K562 (cell line): ENCODE measurements around the gene MEAK7. TPM values are rescaled to one million over a fixed set of nuclear protein-coding genes. Genes with fewer than 3 reads are reported as not detected.

ENCODE experiments used
- ATAC-seq: fragments of 200-7000 bp; cut with Tn5 transposase; 3 replicates; pipeline ENCODE4 v1.9.1; 2020; ENCODE audit warnings: moderate library complexity
- BruUV-seq: library from RNA; stranded (reverse); fragments of 400-500 nt; replicated peaks from 2 replicates; lab custom pipeline; 2021; lab: Mats Ljungman, UMichigan
- CTCF ChIA-PET: fragments of 300-600 bp; formaldehyde crosslinking; extraction: SDS; loops from one replicate; lab custom pipeline; 2021; ENCODE audit warnings: low intra/inter-chr PET ratio; lab: Yijun Ruan, JAX
- POLR2A ChIA-PET: fragments of 300-600, 350-650 bp; sonication (Branson Sonifier 250); formaldehyde crosslinking; extraction: SDS; loops from one replicate; lab custom pipeline; 2021; ENCODE audit warnings: antibody characterized with exemption, inconsistent platforms; lab: Yijun Ruan, JAX
- DNase-seq, 4 experiments: peaks; one replicate each; pipeline versions ENCODE4 v3.0.0 to v3.0.0-alpha.2; 2011 to 2018; ENCODE audit warnings: low spot score in 3 of 4, mixed read lengths in 3 of 4; ENCODE audit errors: extremely low read depth in 1 of 4
- FAIRE-seq: peaks from 2 replicates; lab custom pipeline; 2011; peaks lifted over from hg19 to GRCh38; lab: Jason Lieb, UNC
- H2AFZ ChIP-seq: 2 replicates; pipeline ENCODE4 v1.6.0; 2011; ENCODE audit warnings: low read depth, low read length, control low read depth, inconsistent platforms
- H3K27ac ChIP-seq: fragments of 200-600 bp; 3 replicates; pipeline ENCODE4 v1.8.0; 2011; ENCODE audit warnings: low read depth, mild to moderate bottlenecking, control low read depth, inconsistent platforms, low read length, moderate library complexity, mixed read lengths; ENCODE audit errors: extremely low read depth
- H3K27me3 ChIP-seq, 2 experiments: fragments of 300-600 bp in 1 of 2; 2 replicates in 1 of 2; 3 replicates in 1 of 2; pipeline versions ENCODE4 v1.6.0 to v1.8.0; 2011; ENCODE audit warnings: inconsistent platforms in 2 of 2, low read length in 2 of 2, mild to moderate bottlenecking in 1 of 2, mixed read lengths in 1 of 2, moderate library complexity in 1 of 2; ENCODE audit not compliant: control insufficient read depth in 2 of 2, insufficient read depth in 2 of 2
- H3K36me3 ChIP-seq: fragments of 300-600 bp; 3 replicates; pipeline ENCODE4 v1.8.0; 2011; ENCODE audit warnings: mild to moderate bottlenecking, low read length, inconsistent platforms; ENCODE audit not compliant: control insufficient read depth, insufficient read depth
- H3K4me1 ChIP-seq, 2 experiments: fragments of 200-600 bp in 1 of 2; replicated peaks in 1 of 2; 2 replicates in 1 of 2; 3 replicates in 1 of 2; pipeline versions ENCODE4 v1.5.1 to v1.8.0; 2011; ENCODE audit warnings: inconsistent platforms in 2 of 2, low read length in 2 of 2, mild to moderate bottlenecking in 1 of 2, mixed read lengths in 1 of 2, moderate library complexity in 1 of 2; ENCODE audit not compliant: control insufficient read depth in 2 of 2, insufficient read depth in 2 of 2
- H3K4me2 ChIP-seq: 2 replicates; pipeline ENCODE4 v1.6.1; 2011; ENCODE audit warnings: low read length, control low read depth, inconsistent platforms, mixed read lengths; ENCODE audit not compliant: insufficient read depth
- H3K4me3 ChIP-seq: fragments of 200-600 bp; sonication (generic), shearing (Covaris generic); 2 replicates; pipeline ENCODE4 v1.5.1; 2016; ENCODE audit warnings: control low read depth, inconsistent platforms
- H3K79me2 ChIP-seq: fragments of 200-600 bp; 3 replicates; pipeline ENCODE4 v1.8.0; 2011; ENCODE audit warnings: low read length, inconsistent platforms; ENCODE audit not compliant: control insufficient read depth, insufficient read depth
- H3K9ac ChIP-seq, 2 experiments: 2 replicates each; pipeline versions ENCODE4 v1.6.0 to v1.6.1; 2011; ENCODE audit warnings: low read depth in 2 of 2, low read length in 2 of 2, control low read depth in 1 of 2, inconsistent platforms in 1 of 2, mild to moderate bottlenecking in 1 of 2, mixed read lengths in 1 of 2; ENCODE audit not compliant: insufficient read depth in 1 of 2
- H3K9me1 ChIP-seq: one replicate; pipeline ENCODE4 v1.6.0; 2011; ENCODE audit warnings: inconsistent platforms, mild to moderate bottlenecking, low read length, moderate library complexity; ENCODE audit not compliant: control insufficient read depth, insufficient read depth
- H3K9me3 ChIP-seq: replicated peaks from 2 replicates; pipeline ENCODE4 v1.5.1; 2011; ENCODE audit warnings: low read depth, low read length, inconsistent platforms; ENCODE audit not compliant: control insufficient read depth, insufficient read depth
- H4K20me1 ChIP-seq: replicated peaks from 2 replicates; pipeline ENCODE4 v1.6.1; 2011; ENCODE audit warnings: low read length, inconsistent platforms, mixed read lengths; ENCODE audit not compliant: control insufficient read depth, insufficient read depth
- ARID2 ChIP-seq: fragments of 450-650 bp; IDR thresholded peaks from 2 replicates; pipeline ENCODE4 v1.6.1; 2017; ENCODE audit warnings: antibody characterized with exemption, mild to moderate bottlenecking
- CCNT2 ChIP-seq: IDR thresholded peaks from 2 replicates; pipeline ENCODE4 v1.6.1; 2011; ENCODE audit warnings: borderline replicate concordance, low read depth, mild to moderate bottlenecking, moderate library complexity, mixed read lengths, low read length; ENCODE audit not compliant: insufficient read length; ENCODE audit errors: extremely low read depth
- ETS2 ChIP-seq: IDR thresholded peaks from 2 replicates; pipeline ENCODE4 v1.6.1; 2016; ENCODE audit warnings: borderline replicate concordance, missing genetic modification characterization, mild to moderate bottlenecking, moderate library complexity, missing compliant biosample characterization; ENCODE audit not compliant: poor library complexity, severe bottlenecking
- NCOA1 ChIP-seq: fragments of 450-650 bp; IDR thresholded peaks from 2 replicates; pipeline ENCODE4 v1.6.1; 2016; ENCODE audit warnings: low read depth
- ZNF217 ChIP-seq: sonication (generic); formaldehyde crosslinking; IDR thresholded peaks from 2 replicates; pipeline ENCODE4 v1.8.0; 2022; ENCODE audit warnings: mild to moderate bottlenecking, missing genetic modification reagents
- ZNF232 ChIP-seq: sonication (generic); formaldehyde crosslinking; IDR thresholded peaks from 2 replicates; pipeline ENCODE4 v1.8.0; 2022; ENCODE audit warnings: mild to moderate bottlenecking, missing genetic modification reagents
- ZNF75A ChIP-seq: fragments of 450-650 bp; formaldehyde crosslinking; IDR thresholded peaks from 2 replicates; pipeline ENCODE4 v1.4.0; 2020; ENCODE audit warnings: mild to moderate bottlenecking
- WGBS: fragments of 100-300 bp; shearing (Covaris generic); methylation state at CpG from one replicate; pipeline ENCODE4 v1.1.6; 2016; ENCODE audit warnings: low coverage, mixed read lengths; ENCODE audit not compliant: insufficient coverage; ENCODE audit errors: missing lambda C conversion rate; 5-methylcytosine and 5-hydroxymethylcytosine counted together
- in situ Hi-C: fragments of 300-500 bp; cut with MboI; formaldehyde crosslinking; loops from 4 replicates; pipeline ENCODE4 v1.15.0; 2018; ENCODE audit warnings: inconsistent platforms, mixed read lengths
- intact Hi-C: fragments of 100-400 bp; cut with micrococcal nuclease; formaldehyde crosslinking; loops from 2 replicates; pipeline ENCODE4 v1.14.2; 2022
- polyA plus RNA-seq, 8 experiments: library from polyadenylated mRNA; depleted of rRNA in 4 of 8; stranded (reverse) in 5 of 8; unstranded in 3 of 8; fragments of >200 nt; fragmentation: Nextera tagmentation in 2 of 8; fragmentation: Illumina TruSeq in 1 of 8; extraction: Ambion mirVana in 2 of 8; extraction: Trizol in 1 of 8; gene quantifications; 2 replicates each; pipeline versions ENCODE4 v1.2.1 to v1.2.3, GENCODE V29; 2011 to 2014; ENCODE audit warnings: inconsistent platforms in 1 of 8, missing spikeins in 1 of 8
- total RNA-seq, 7 experiments: library from RNA; depleted of rRNA in 6 of 7; stranded (reverse); fragments of >200 nt in 6 of 7; fragmentation: Illumina TruSeq in 2 of 7; extraction: Trizol in 2 of 7; gene quantifications; 2 replicates each; pipeline versions ENCODE4 v1.2.1 to v1.2.3, GENCODE V29; 2011 to 2021; ENCODE audit warnings: low replicate concordance in 1 of 7
- TF ChIP-seq, protein P1 (sequence below): IDR thresholded peaks from 2 replicates; pipeline ENCODE4 v1.6.1; 2011; ENCODE audit not compliant: insufficient read length; ENCODE audit errors: extremely low read depth
- TF ChIP-seq, protein P2 (sequence below): sonication (generic); formaldehyde crosslinking; IDR thresholded peaks from 2 replicates; pipeline ENCODE4 v1.8.0; 2022; ENCODE audit warnings: missing genetic modification reagents, mild to moderate bottlenecking, borderline replicate concordance
- TF ChIP-seq, protein P3 (sequence below): sonication (generic); formaldehyde crosslinking; IDR thresholded peaks from 2 replicates; pipeline ENCODE4 v1.8.1; 2022; ENCODE audit warnings: missing genetic modification reagents
- TF ChIP-seq, protein P4 (sequence below): fragments of 450-650 bp; IDR thresholded peaks from 2 replicates; pipeline ENCODE4 v1.6.1; 2018; ENCODE audit warnings: mild to moderate bottlenecking, low read depth; ENCODE audit not compliant: partially characterized antibody
- TF ChIP-seq, protein P5 (sequence below): fragments of 450-650 bp; formaldehyde crosslinking; IDR thresholded peaks from 2 replicates; pipeline ENCODE4 v1.4.0; 2020; ENCODE audit warnings: mild to moderate bottlenecking, mixed read lengths

MEAK7 gene
- total and polyA plus RNA-seq, 9 of the 15 experiments (the other 6 are each of a cell fraction or from before 2014, with no cell fraction given): 1.4 to 14.5 (median 6.3) TPM

DNA sequence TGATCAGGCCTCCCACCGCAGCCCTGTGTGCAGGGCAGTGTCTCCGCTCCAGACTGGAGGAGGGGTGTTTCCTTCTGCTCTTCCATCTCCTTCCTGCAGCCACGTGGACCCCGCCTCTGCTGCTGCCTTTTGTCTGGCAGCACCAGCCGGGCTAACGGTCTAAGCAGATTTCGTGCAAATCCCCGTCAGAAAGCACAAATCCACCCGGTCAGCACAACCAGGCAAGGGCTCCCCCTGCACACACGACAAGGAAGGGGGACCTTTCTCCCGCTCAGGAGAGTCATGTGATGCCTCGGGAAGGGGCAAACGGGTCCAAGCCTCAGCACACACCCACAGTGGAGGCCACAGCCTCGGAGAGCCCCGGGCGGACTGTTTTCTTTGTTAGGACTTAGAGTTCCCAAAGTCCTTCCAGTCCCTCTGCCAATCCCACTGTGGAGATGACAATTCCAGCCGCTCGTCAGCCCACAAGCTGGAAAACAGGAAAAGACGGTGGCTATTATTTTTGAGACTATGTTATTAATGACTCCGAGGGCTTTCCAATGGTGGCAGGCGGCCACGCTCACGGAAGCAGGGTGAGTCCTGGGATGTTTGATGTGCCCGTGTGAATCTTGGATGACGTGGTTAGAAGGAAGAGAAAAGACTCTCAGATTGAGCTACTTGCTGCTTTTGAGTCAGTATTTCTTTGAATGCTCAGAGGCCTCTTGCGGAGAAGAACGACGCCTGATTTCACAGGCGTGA, 22.5 kb upstream of the MEAK7 start:
- Histone ChIP-seq H3K4me3 (no peak overlapping the region), H3K79me2 (no peaks in the 10 kb centered on the region), H3K4me2 (no peak overlapping the region), H3K36me3 (no peaks in the 10 kb centered on the region), H3K27me3 (peaks cover 0 to 3% of the 10 kb centered on the region in 2 experiments; a peak in 2 of 5 replicates), H3K9ac (no peak overlapping the region), H3K4me1 (peaks cover 2 to 20% of the 10 kb centered on the region in 2 experiments; a peak in 3 of 5 replicates), H3K9me1 (no peaks in the 10 kb centered on the region), H3K9me3 (no peaks in the 10 kb centered on the region), H4K20me1 (no peaks in the 10 kb centered on the region), H3K27ac (no peak overlapping the region), H2AFZ (peak overlapping the region; percentile 65)
- FAIRE-seq (no peak), DNase-seq (no peak), ATAC-seq (peak; percentile 10; the same call in 2 of the 3 replicates)
- CTCF ChIA-PET: interaction anchor here (0.7 kb wide), 1 partner anchor 425 kb away, joined by 3 read pairs; no protein-coding TSS in a partner anchor
- intact Hi-C loops (no loop called here), in situ Hi-C loops (no loop called here)
- no TSS peak for BruUV-seq
- POLR2A ChIA-PET: interaction anchor here (0.6 to 1.8 kb wide), 2 partner anchors 11 to 25 kb away, joined by 3 to 11 read pairs; no protein-coding TSS in a partner anchor
- 49% methylated on average over 28 of the region's 29 CpGs for WGBS
- TF ChIP-seq, protein P1, sequence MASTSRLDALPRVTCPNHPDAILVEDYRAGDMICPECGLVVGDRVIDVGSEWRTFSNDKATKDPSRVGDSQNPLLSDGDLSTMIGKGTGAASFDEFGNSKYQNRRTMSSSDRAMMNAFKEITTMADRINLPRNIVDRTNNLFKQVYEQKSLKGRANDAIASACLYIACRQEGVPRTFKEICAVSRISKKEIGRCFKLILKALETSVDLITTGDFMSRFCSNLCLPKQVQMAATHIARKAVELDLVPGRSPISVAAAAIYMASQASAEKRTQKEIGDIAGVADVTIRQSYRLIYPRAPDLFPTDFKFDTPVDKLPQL: no peak
- TF ChIP-seq, protein P2, sequence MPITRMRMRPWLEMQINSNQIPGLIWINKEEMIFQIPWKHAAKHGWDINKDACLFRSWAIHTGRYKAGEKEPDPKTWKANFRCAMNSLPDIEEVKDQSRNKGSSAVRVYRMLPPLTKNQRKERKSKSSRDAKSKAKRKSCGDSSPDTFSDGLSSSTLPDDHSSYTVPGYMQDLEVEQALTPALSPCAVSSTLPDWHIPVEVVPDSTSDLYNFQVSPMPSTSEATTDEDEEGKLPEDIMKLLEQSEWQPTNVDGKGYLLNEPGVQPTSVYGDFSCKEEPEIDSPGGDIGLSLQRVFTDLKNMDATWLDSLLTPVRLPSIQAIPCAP (CRISPR knock-in tag): no peak
- no peak for TF ChIP-seq NCOA1
- TF ChIP-seq ZNF75A (CRISPR knock-in tag): no peak
- no peak for TF ChIP-seq ZNF217
- TF ChIP-seq ETS2 (tag): no peak
- TF ChIP-seq, protein P3, sequence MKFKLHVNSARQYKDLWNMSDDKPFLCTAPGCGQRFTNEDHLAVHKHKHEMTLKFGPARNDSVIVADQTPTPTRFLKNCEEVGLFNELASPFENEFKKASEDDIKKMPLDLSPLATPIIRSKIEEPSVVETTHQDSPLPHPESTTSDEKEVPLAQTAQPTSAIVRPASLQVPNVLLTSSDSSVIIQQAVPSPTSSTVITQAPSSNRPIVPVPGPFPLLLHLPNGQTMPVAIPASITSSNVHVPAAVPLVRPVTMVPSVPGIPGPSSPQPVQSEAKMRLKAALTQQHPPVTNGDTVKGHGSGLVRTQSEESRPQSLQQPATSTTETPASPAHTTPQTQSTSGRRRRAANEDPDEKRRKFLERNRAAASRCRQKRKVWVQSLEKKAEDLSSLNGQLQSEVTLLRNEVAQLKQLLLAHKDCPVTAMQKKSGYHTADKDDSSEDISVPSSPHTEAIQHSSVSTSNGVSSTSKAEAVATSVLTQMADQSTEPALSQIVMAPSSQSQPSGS: no peak
- TF ChIP-seq ARID2: no peak
- no peak for TF ChIP-seq CCNT2
- TF ChIP-seq ZNF232 (CRISPR knock-in tag): no peak
- TF ChIP-seq, protein P4, sequence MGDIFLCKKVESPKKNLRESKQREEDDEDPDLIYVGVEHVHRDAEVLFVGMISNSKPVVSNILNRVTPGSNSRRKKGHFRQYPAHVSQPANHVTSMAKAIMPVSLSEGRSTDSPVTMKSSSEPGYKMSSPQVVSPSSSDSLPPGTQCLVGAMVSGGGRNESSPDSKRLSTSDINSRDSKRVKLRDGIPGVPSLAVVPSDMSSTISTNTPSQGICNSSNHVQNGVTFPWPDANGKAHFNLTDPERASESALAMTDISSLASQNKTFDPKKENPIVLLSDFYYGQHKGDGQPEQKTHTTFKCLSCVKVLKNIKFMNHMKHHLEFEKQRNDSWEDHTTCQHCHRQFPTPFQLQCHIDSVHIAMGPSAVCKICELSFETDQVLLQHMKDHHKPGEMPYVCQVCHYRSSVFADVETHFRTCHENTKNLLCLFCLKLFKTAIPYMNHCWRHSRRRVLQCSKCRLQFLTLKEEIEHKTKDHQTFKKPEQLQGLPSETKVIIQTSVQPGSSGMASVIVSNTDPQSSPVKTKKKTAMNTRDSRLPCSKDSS: no peak
- TF ChIP-seq, protein P5, sequence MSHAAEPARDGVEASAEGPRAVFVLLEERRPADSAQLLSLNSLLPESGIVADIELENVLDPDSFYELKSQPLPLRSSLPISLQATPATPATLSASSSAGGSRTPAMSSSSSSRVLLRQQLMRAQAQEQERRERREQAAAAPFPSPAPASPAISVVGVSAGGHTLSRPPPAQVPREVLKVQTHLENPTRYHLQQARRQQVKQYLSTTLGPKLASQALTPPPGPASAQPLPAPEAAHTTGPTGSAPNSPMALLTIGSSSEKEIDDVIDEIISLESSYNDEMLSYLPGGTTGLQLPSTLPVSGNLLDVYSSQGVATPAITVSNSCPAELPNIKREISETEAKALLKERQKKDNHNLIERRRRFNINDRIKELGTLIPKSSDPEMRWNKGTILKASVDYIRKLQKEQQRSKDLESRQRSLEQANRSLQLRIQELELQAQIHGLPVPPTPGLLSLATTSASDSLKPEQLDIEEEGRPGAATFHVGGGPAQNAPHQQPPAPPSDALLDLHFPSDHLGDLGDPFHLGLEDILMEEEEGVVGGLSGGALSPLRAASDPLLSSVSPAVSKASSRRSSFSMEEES (CRISPR knock-in tag): peak; percentile 46; the same call in 1 of the 2 replicates
